Measurements from ENCODE around the gene VAV3. TPM values are rescaled to one million over a fixed set of nuclear protein-coding genes. Genes with fewer than 3 reads are reported as not detected.

Gene VAV3
- total RNA-seq, 1 donor from 2014 or later = 1.8 TPM

GRCh38 chr1:107877745-107878144 lies 87.2 kb downstream of the VAV3 start:
- Mint-ChIP-seq H3K4me1 (ENCODE audit: low read depth) (no peaks in the 10 kb centered on the region), H3K27ac (no peak overlapping the region), H3K9me3 (ENCODE audit: low read depth) (no peaks in the 10 kb centered on the region), H3K27me3 (peaks cover 28% of the 10 kb centered on the region), H3K4me3 (ENCODE audit: low read depth) (no peak overlapping the region), H3K36me3 (ENCODE audit: insufficient read depth) (no peaks in the 10 kb centered on the region)
- no peak for DNase-seq (ENCODE audit: low spot score, unreplicated experiment)
- TF ChIP-seq CTCF (IDR thresholded peaks at IDR 0.05; ENCODE audit: unreplicated experiment) = no peak

- Mint-ChIP-seq H3K27me3 (peaks cover 28% of the 10 kb centered on the region), H3K9me3 (ENCODE audit: low read depth) (no peaks in the 10 kb centered on the region), H3K4me3 (ENCODE audit: low read depth) (no peak overlapping the region), H3K36me3 (ENCODE audit: insufficient read depth) (no peaks in the 10 kb centered on the region), H3K4me1 (ENCODE audit: low read depth) (no peaks in the 10 kb centered on the region), H3K27ac (no peak overlapping the region)
- no peak for TF ChIP-seq CTCF (IDR thresholded peaks at IDR 0.05; ENCODE audit: unreplicated experiment)
- DNase-seq (ENCODE audit: low spot score, unreplicated experiment) = no peak
Observed at GRCh38 chr1:107877092-107877491, 87.9 kb downstream of the VAV3 start.

GRCh38 chr1:107875689-107876088 lies 89.3 kb downstream of the VAV3 start:
- no peak for TF ChIP-seq CTCF (IDR thresholded peaks at IDR 0.05; ENCODE audit: unreplicated experiment)
- no peak overlapping the region for H3K27ac Mint-ChIP-seq
- peaks cover 22% of the 10 kb centered on the region for H3K27me3 Mint-ChIP-seq
- H3K4me1 Mint-ChIP-seq (ENCODE audit: low read depth) = no peaks in the 10 kb centered on the region
- no peak overlapping the region for H3K4me3 Mint-ChIP-seq (ENCODE audit: low read depth)
- no peaks in the 10 kb centered on the region for H3K36me3 Mint-ChIP-seq (ENCODE audit: insufficient read depth)
- H3K9me3 Mint-ChIP-seq (ENCODE audit: low read depth) = peaks cover under 1% of the 10 kb centered on the region
- no peak for DNase-seq (ENCODE audit: low spot score, unreplicated experiment)

- H3K4me1 Mint-ChIP-seq (ENCODE audit: low read depth) = no peaks in the 10 kb centered on the region
- TF ChIP-seq CTCF (IDR thresholded peaks at IDR 0.05; ENCODE audit: unreplicated experiment) = no peak
- peaks cover 5% of the 10 kb centered on the region for H3K9me3 Mint-ChIP-seq (ENCODE audit: low read depth)
- DNase-seq (ENCODE audit: low spot score, unreplicated experiment) = no peak
- H3K27me3 Mint-ChIP-seq = peaks cover 18% of the 10 kb centered on the region
- H3K36me3 Mint-ChIP-seq (ENCODE audit: insufficient read depth) = no peaks in the 10 kb centered on the region
- no peak overlapping the region for H3K4me3 Mint-ChIP-seq (ENCODE audit: low read depth)
- H3K27ac Mint-ChIP-seq = no peak overlapping the region
Observed at GRCh38 chr1:107874221-107874620, 90.8 kb downstream of the VAV3 start.

GRCh38 chr1:107871687-107872395 lies 93.1 kb downstream of the VAV3 start:
- no peak for TF ChIP-seq CTCF (IDR thresholded peaks at IDR 0.05; ENCODE audit: unreplicated experiment)
- H3K4me3 Mint-ChIP-seq (ENCODE audit: low read depth) = no peak overlapping the region
- H3K4me1 Mint-ChIP-seq (ENCODE audit: low read depth) = peaks cover 2% of the 10 kb centered on the region
- peaks cover 5% of the 10 kb centered on the region for H3K9me3 Mint-ChIP-seq (ENCODE audit: low read depth)
- peaks cover 22% of the 10 kb centered on the region for H3K27me3 Mint-ChIP-seq
- no peak overlapping the region for H3K27ac Mint-ChIP-seq
- no peaks in the 10 kb centered on the region for H3K36me3 Mint-ChIP-seq (ENCODE audit: insufficient read depth)
- no peak for DNase-seq (ENCODE audit: low spot score, unreplicated experiment)

Data from progenitor cell of endocrine pancreas (in vitro differentiated cells).